Measurements from ENCODE around the gene WDR48. TPM values are rescaled to one million over a fixed set of nuclear protein-coding genes. Genes with fewer than 3 reads are reported as not detected.
"Not testable (repeated sequence)": the region's sequence is repeated elsewhere in the genome, so short reads cannot be mapped to it uniquely, and the experiment has no call there.

WDR48 gene
- total RNA-seq, 2 experiments from 2014 or later, result 38.7 to 40.4 TPM

DNA sequence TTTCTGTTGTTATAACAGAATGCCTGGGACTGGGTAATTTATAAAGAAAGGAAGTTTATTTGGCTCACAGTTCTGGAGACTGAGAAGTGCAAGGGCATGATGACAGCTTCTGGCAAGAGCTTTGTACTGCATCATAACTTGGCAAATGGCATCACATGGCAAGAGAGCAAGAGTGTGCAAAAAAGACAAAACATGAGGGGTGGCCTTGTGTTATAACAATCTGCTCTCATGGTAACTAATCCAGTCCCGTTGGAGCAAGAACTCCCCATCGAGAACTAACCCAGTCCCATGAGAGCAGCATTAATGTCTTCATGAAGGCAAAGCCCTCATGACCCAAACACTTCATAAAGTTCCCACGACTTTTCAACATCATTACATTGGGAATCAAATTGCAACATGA, 23.3 kb upstream of the WDR48 start:
- Mint-ChIP-seq H3K9me3 (no peaks in the 10 kb centered on the region), H3K27me3 (peaks cover 16% of the 10 kb centered on the region), H3K4me3 (no peak overlapping the region), H3K4me1 (peaks cover 3% of the 10 kb centered on the region), H3K36me3 (ENCODE audit: low read depth) (no peaks in the 10 kb centered on the region), H3K27ac (no peak overlapping the region)
- DNase-seq, result no peak
- ChIA-PET POLR2A (no interaction called here), CTCF (no interaction called here)

DNA sequence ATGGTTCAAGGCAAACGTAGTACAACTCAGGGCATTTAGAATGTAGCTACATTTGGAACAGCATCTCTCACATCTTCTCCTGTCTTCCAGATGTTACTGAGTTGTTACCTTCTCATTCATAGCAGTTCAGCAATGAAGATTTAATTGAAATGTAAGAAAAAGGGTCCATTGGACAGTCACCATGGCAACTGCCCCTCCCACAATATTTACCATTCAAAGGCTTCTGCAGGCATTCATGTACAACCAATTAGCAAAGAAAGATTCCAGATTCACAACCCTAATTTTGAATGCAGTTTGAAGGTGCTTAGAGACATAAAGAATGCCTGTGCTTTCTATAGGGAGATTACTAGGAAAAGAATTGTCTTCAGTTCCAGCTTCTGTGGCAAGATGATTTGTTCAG, 22.3 kb upstream of the WDR48 start:
- peaks cover 18% of the 10 kb centered on the region for H3K27me3 Mint-ChIP-seq
- POLR2A ChIA-PET, result no interaction called here
- no peak overlapping the region for H3K27ac Mint-ChIP-seq
- no peak overlapping the region for H3K4me3 Mint-ChIP-seq
- H3K36me3 Mint-ChIP-seq (ENCODE audit: low read depth), result no peaks in the 10 kb centered on the region
- no peak for DNase-seq
- H3K4me1 Mint-ChIP-seq, result peaks cover 3% of the 10 kb centered on the region
- no peaks in the 10 kb centered on the region for H3K9me3 Mint-ChIP-seq
- CTCF ChIA-PET, result interaction anchor here (0.9 to 1.2 kb wide), 3 partner anchors 9 to 263 kb away, joined by 3 to 4 read pairs (median 3); no protein-coding TSS in a partner anchor

DNA sequence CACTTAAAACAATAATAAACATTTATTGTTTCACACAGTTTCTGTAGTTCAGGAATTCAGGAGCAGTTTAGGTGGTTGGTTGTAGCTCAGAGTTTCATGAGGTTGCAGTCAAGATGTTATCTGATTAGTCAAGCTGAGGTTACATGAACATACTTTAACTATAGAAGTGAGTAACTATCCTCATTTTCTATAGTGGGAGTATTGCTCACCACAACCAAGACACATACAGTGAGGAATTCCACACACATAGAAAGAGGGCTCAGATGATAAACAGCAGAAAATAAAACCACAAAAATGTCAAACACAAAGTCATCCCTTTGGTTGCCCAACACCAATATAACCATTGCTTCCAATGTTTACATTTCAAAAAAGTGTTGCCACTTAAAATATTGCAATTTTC, 13.7 kb upstream of the WDR48 start:
- no peak overlapping the region for H3K4me3 Mint-ChIP-seq
- no peak for DNase-seq
- CTCF ChIA-PET, result no interaction called here

DNA sequence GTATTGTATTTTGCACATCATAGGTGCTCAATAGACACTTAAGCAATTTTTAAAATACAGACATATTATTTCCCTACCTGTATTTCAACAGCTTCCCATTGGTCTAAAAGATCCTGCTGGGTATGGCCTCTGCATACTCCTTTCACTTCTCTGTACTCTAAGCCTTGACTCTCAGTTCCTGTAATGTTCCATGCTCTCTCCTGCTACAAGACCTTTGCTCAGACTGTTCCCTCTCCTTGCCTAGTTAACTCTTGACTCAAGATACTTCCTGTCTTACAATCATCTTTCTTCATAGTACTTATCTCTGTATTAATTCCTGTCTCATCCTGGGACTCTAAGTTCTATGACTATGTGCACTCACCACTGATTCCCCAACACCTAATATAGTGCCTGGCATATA, 1.8 kb upstream of the WDR48 start:
- POLR2A ChIA-PET, result interaction anchor here (1.2 kb wide), 1 partner anchor 19 kb away, joined by 3 read pairs; no protein-coding TSS in a partner anchor
- no peak overlapping the region for H3K27ac Mint-ChIP-seq
- H3K4me3 Mint-ChIP-seq, result no peak overlapping the region
- CTCF ChIA-PET, result interaction anchor here (1.9 kb wide), 1 partner anchor 50 kb away, joined by 8 read pairs; no protein-coding TSS in a partner anchor
- peaks cover 40% of the 10 kb centered on the region for H3K4me1 Mint-ChIP-seq
- DNase-seq, result no peak
- peaks cover 5% of the 10 kb centered on the region for H3K36me3 Mint-ChIP-seq (ENCODE audit: low read depth)
- no peaks in the 10 kb centered on the region for H3K9me3 Mint-ChIP-seq
- H3K27me3 Mint-ChIP-seq, result no peaks in the 10 kb centered on the region

More for the DNA sequence above, 13.7 kb upstream of the WDR48 start:
- POLR2A ChIA-PET, result no interaction called here
- Mint-ChIP-seq H3K4me1 (peaks cover 7% of the 10 kb centered on the region), H3K36me3 (ENCODE audit: low read depth) (no peaks in the 10 kb centered on the region), H3K27me3 (peaks cover 20% of the 10 kb centered on the region), H3K27ac (no peak overlapping the region), H3K9me3 (peaks cover 2% of the 10 kb centered on the region)

DNA sequence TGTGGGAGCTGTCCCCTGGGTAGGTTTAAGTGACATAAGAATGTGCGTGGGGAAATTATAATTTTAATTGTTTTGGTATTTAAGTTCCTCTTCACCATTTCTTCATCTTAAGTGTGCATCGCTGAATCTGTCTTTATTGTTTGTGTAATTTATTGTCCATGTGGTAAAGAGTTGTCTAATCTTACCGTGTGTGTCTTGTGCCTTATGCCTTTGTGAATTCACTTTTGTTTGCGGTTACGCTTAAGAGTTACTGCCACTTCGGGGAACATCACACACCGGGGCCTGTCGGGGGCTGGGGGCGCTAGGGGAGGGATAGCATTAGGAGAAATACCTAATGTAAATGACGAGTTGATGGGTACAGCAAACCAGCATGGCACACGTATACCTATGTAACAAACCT, 767 bp downstream of the WDR48 start:
- H3K4me1 Mint-ChIP-seq, result peaks cover 51% of the 10 kb centered on the region
- no peak for DNase-seq
- no peaks in the 10 kb centered on the region for H3K27me3 Mint-ChIP-seq
- POLR2A ChIA-PET, result interaction anchor here (1.0 kb wide), 2 partner anchors 211 to 354 kb away, joined by 3 read pairs; no protein-coding TSS in a partner anchor
- H3K36me3 Mint-ChIP-seq (ENCODE audit: low read depth), result peaks cover 5% of the 10 kb centered on the region
- no peaks in the 10 kb centered on the region for H3K9me3 Mint-ChIP-seq
- peak overlapping the region; percentile 89 for H3K27ac Mint-ChIP-seq
- CTCF ChIA-PET, result no interaction called here
- H3K4me3 Mint-ChIP-seq, result peak overlapping the region; percentile 93

DNA sequence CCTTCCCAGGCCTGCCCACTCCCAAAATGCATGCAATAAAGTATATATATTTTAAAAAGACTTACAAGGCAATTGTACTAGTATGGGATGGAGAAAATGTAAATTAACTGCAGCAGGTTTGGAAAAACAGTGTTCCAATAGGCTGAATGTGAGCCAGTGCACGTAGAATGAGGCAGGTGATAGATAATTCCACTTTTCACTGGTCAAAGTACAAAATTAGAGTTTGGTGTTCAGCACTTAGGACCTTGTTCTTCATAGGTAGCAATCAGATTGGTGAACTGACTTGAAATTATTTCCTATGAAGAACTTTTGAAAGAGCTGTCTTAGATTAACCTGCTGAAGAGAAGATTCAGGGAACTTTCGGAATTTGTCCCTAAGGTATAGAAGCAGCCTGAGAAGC, 1.9 kb downstream of the WDR48 start:
- Mint-ChIP-seq H3K9me3 (no peaks in the 10 kb centered on the region), H3K4me3 (no peak overlapping the region), H3K36me3 (ENCODE audit: low read depth) (peaks cover 8% of the 10 kb centered on the region), H3K4me1 (peaks cover 55% of the 10 kb centered on the region), H3K27me3 (no peaks in the 10 kb centered on the region), H3K27ac (no peak overlapping the region)
- POLR2A ChIA-PET, result interaction anchor here (1.4 kb wide), 1 partner anchor 12 kb away, joined by 3 read pairs; no protein-coding TSS in a partner anchor
- CTCF ChIA-PET, result no interaction called here
- DNase-seq, result no peak

DNA sequence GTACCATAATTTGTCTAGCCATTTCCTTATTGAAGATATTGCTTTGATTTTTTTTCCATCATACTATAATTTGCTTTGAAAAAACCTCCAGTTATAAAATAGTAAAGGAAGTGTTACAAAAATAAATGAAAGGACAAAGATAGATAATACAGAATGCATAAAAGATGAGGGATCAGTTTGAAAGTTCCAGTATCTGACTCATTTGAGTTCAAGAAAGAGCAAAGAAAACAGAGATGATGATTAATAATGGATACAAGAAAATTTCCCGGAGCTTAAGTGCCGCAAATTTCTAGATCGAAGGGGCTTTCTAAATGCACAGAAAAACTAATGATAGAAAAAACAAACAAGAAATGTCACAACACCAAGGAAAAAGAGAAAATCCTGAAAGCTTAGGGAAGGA, 4.3 kb downstream of the WDR48 start:
- H3K4me1 Mint-ChIP-seq, result peaks cover 52% of the 10 kb centered on the region
- CTCF ChIA-PET, result interaction anchor here (0.6 to 0.9 kb wide), 2 partner anchors 9 to 236 kb away, joined by 3 to 4 read pairs; no protein-coding TSS in a partner anchor
- no peak for DNase-seq

DNA sequence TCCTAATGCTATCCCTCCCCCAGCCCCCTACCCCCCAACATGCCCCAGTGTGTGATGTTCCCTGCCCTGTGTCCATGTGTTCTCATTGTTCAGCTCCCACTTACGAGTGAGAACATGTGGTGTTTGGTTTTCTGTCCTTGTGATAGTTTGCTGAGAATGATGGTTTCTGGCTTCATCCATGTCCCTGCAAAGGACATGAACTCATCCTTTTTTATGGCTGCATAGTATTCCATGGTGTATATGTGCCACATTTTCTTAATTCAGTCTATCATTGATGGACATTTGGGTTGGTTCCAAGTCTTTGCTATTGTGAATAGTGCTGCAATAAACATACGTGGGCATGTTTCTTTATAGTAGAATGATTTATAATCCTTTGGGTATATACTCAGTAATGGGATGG, 9.4 kb downstream of the WDR48 start:
- POLR2A ChIA-PET, H3K27me3 Mint-ChIP-seq, H3K27ac Mint-ChIP-seq, H3K9me3 Mint-ChIP-seq, CTCF ChIA-PET, DNase-seq, H3K4me3 Mint-ChIP-seq: not testable (repeated sequence)
- Mint-ChIP-seq H3K4me1 (peaks cover 39% of the 10 kb centered on the region), H3K36me3 (ENCODE audit: low read depth) (peaks cover 32% of the 10 kb centered on the region)

More for the DNA sequence above, 4.3 kb downstream of the WDR48 start:
- Mint-ChIP-seq H3K36me3 (ENCODE audit: low read depth) (peaks cover 14% of the 10 kb centered on the region), H3K4me3 (no peak overlapping the region), H3K9me3 (peaks cover 2% of the 10 kb centered on the region), H3K27me3 (no peaks in the 10 kb centered on the region), H3K27ac (peak overlapping the region; percentile 55)
- POLR2A ChIA-PET, result interaction anchor here (1.0 kb wide), 1 partner anchor 52 kb away, joined by 3 read pairs; the partner anchor contains the start of genes GORASP1 and TTC21A

DNA sequence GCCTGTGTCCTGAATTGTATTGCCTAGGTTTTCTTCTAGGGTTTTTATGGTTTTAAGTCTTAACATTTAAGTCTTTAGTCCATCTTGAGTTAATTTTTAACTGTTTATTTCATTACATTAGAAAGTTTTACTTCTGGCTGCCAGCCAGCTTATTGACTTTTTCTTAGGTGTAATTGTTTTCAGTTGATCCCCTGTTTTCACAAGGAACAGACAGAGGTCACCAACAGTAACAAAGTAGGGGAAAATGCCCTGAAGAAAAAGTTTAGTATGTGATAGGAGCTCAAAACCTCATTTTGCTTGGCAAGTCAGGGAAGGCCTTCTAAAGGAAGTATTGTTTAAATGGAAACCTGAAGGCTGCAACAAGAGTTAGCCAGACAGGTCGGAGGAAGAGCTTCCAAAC, 10.4 kb downstream of the WDR48 start:
- no peaks in the 10 kb centered on the region for H3K27me3 Mint-ChIP-seq

DNA sequence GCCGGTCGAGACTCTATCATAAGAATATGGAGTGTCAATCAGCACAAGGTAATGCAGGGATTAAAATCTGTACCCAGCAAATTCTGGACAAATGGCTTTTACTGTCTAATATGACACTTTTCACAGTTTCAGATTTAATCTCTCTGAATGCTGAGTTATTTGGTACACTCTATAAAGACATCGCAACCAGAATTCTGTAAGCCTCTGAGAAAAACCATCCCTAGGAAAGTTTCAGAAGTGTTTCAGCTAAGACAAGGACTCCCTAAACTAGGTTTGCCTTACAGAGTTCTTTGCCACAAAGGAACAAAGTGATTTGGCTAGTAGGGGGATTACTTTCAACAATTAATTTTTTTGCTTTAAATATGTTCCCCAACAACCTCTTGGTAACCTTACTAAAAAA, 11.3 kb downstream of the WDR48 start:
- Mint-ChIP-seq H3K27me3 (no peaks in the 10 kb centered on the region), H3K36me3 (ENCODE audit: low read depth) (peaks cover 48% of the 10 kb centered on the region)

More for the DNA sequence above, 10.4 kb downstream of the WDR48 start:
- no peak for DNase-seq
- peaks cover 41% of the 10 kb centered on the region for H3K36me3 Mint-ChIP-seq (ENCODE audit: low read depth)
- ChIA-PET CTCF (interaction anchor here (1.4 kb wide), 1 partner anchor 541 kb away, joined by 3 read pairs; no protein-coding TSS in a partner anchor), POLR2A (no interaction called here)
- peaks cover 30% of the 10 kb centered on the region for H3K4me1 Mint-ChIP-seq
- H3K27ac Mint-ChIP-seq, result no peak overlapping the region
- peaks cover 2% of the 10 kb centered on the region for H3K9me3 Mint-ChIP-seq
- no peak overlapping the region for H3K4me3 Mint-ChIP-seq

DNA sequence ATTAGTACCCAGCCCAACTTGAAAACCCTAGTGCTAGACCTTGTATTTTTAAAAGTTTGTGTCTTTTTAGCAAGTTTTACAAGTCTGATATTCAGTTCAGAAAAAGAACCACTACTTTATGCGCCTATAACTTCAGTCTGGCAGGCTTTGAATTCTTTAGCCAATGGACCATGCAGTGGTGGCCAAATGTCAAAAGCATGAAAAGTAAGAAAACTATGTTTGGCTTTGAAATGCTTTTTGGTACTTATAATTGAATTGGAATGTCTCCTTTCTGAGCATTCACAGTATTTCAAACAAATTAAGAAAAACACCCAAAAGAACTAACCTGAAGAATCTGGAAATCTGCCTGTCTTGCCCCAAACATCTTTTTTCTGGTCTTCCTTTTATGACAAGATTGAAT, 12.8 kb downstream of the WDR48 start:
- no peak overlapping the region for H3K4me3 Mint-ChIP-seq
- H3K4me1 Mint-ChIP-seq, result peaks cover 22% of the 10 kb centered on the region
- H3K9me3 Mint-ChIP-seq, result peaks cover 2% of the 10 kb centered on the region
- no peaks in the 10 kb centered on the region for H3K27me3 Mint-ChIP-seq
- peaks cover 41% of the 10 kb centered on the region for H3K36me3 Mint-ChIP-seq (ENCODE audit: low read depth)
- CTCF ChIA-PET, result interaction anchor here (1.2 to 1.6 kb wide), 4 partner anchors 8 to 227 kb away, joined by 3 to 6 read pairs (median 4); no protein-coding TSS in a partner anchor
- H3K27ac Mint-ChIP-seq, result no peak overlapping the region
- no peak for DNase-seq
- POLR2A ChIA-PET, result interaction anchor here (1.2 kb wide), 1 partner anchor 10 kb away, joined by 3 read pairs; no protein-coding TSS in a partner anchor

More for the DNA sequence above, 11.3 kb downstream of the WDR48 start:
- H3K9me3 Mint-ChIP-seq, result peaks cover 2% of the 10 kb centered on the region
- H3K4me1 Mint-ChIP-seq, result peaks cover 28% of the 10 kb centered on the region
- ChIA-PET POLR2A (no interaction called here), CTCF (interaction anchor here (1.0 to 1.4 kb wide), 2 partner anchors 229 to 542 kb away, joined by 3 read pairs; no protein-coding TSS in a partner anchor)
- no peak overlapping the region for H3K27ac Mint-ChIP-seq
- H3K4me3 Mint-ChIP-seq, result no peak overlapping the region
- DNase-seq, result no peak

DNA sequence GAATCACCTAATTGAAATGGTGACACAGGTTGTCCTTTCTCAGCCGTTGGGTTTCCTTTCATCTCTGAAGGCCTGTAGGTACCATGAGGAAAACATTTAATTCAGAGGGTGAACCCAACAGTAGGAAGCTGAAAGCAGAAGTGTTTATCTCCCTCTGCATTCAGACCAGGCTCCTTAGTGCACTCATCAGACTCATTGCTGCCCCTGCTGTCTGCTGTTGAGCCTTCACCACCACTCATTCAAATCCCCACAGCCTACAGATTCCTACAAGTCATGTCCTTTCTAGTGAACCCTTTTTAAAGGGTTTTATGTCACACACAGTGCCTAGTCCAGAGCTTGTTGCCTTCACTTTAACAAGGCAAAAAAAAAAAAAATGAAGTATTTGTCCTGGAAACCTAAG, 13.4 kb downstream of the WDR48 start:
- ChIA-PET POLR2A (interaction anchor here (1.2 kb wide), 1 partner anchor 11 kb away, joined by 3 read pairs; no protein-coding TSS in a partner anchor), CTCF (interaction anchor here (0.8 to 1.6 kb wide), 5 partner anchors 9 to 227 kb away, joined by 3 to 6 read pairs (median 3); no protein-coding TSS in a partner anchor)
- peaks cover 22% of the 10 kb centered on the region for H3K4me1 Mint-ChIP-seq
- H3K4me3 Mint-ChIP-seq, result no peak overlapping the region
- H3K36me3 Mint-ChIP-seq (ENCODE audit: low read depth), result peaks cover 43% of the 10 kb centered on the region
- H3K27ac Mint-ChIP-seq, result no peak overlapping the region
- peaks cover 2% of the 10 kb centered on the region for H3K9me3 Mint-ChIP-seq
- H3K27me3 Mint-ChIP-seq, result no peaks in the 10 kb centered on the region
- DNase-seq, result peak; percentile 29

DNA sequence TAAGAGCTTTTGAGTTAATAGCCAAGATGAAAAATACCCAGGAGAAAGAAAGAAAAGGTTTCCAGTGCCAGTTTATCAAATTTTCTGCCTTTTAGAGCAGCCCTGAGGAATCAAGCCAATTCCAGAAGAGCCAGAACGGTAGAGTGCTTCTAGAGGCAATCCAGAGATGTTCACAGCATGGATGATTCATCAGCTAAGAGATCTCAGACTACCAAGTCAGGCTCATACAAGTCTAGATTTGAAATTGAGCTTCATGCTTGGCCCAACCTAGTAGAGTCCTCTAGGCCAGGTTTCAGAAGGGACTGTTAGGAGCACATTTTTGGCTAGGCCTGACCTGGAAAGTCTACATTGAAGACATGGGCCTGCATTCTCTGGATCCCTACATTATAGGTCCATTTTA, 15.5 kb downstream of the WDR48 start:
- H3K4me3 Mint-ChIP-seq, result no peak overlapping the region
- H3K4me1 Mint-ChIP-seq, result peaks cover 19% of the 10 kb centered on the region
- H3K27me3 Mint-ChIP-seq, result no peaks in the 10 kb centered on the region
- ChIA-PET CTCF (interaction anchor here (2.0 kb wide), 1 partner anchor 10 kb away, joined by 4 read pairs; no protein-coding TSS in a partner anchor), POLR2A (no interaction called here)
- no peak overlapping the region for H3K27ac Mint-ChIP-seq
- DNase-seq, result no peak
- H3K36me3 Mint-ChIP-seq (ENCODE audit: low read depth), result peaks cover 50% of the 10 kb centered on the region
- no peaks in the 10 kb centered on the region for H3K9me3 Mint-ChIP-seq
